ENCODE results near the gene CDX2. TPM values are rescaled to one million over a fixed set of nuclear protein-coding genes. Genes with fewer than 3 reads are reported as not detected.
"Not testable (repeated sequence)": the region's sequence is repeated elsewhere in the genome, so short reads cannot be mapped to it uniquely, and the experiment has no call there.

The CDX2 gene
- total and polyA plus RNA-seq, 8 donors = 2.8 to 6.9 (median 4.8) TPM

DNA sequence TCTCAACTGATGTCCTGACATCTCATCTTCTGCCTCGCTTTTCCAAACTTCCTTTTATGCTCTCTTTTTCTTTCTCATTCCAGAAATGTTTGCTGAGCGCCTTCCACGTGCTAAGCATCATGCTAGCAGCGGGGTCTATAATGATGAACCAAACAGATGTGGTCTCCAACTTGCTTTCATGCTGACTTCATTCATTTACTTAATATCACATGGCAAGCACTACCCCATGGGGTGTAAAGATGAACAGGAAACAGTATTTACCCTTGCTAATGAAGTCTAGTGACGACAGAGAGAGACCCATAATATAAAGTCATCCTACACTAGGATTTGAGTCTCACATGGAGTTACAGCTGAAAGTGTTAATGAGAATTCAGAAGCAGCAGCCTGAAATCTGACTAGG lies 40.9 kb upstream of the CDX2 start:
- no peaks in the 10 kb centered on the region for H3K27me3 ChIP-seq
- ATAC-seq (no peak), FAIRE-seq (no peak)

DNA sequence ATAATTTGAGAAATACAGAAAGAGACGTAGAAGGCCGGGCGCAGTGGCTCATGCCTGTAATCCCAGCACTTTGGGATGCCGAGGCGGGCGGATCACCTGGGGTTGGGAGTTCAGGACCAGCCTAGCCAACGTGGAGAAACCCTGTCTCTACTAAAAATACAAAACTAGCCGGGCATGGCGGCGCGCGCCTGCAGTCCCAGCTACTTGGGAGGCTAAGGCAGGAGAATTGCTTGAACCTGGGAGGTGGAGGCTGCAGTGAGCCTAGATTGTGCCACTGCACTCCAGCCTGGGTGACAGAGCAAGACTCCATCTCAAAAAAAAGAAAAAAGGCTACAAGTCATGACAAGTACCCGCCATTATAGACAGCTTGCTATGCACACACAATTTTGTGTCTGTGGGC lies 35.9 kb upstream of the CDX2 start:
- ATAC-seq; H3K4me3 ChIP-seq; H3K9me3 ChIP-seq; H3K27me3 ChIP-seq; DNase-seq; H3K4me1 ChIP-seq; FAIRE-seq; intact Hi-C loops (cut with DNase I); H3K27ac ChIP-seq; H3K36me3 ChIP-seq: not testable (repeated sequence)
- WGBS, 2 donors = 93 to 94% methylated on average over 13 of the region's 13 CpGs

More for the DNA sequence above, 40.9 kb upstream of the CDX2 start:
- 70 to 75% methylated on average over 5 of the region's 5 CpGs for WGBS, 2 donors
- Histone ChIP-seq H3K4me3 (no peak overlapping the region), H3K4me1 (no peaks in the 10 kb centered on the region), H3K9me3 (no peaks in the 10 kb centered on the region), H3K36me3 (no peaks in the 10 kb centered on the region), H3K27ac (no peak overlapping the region)
- TF ChIP-seq, protein P1, sequence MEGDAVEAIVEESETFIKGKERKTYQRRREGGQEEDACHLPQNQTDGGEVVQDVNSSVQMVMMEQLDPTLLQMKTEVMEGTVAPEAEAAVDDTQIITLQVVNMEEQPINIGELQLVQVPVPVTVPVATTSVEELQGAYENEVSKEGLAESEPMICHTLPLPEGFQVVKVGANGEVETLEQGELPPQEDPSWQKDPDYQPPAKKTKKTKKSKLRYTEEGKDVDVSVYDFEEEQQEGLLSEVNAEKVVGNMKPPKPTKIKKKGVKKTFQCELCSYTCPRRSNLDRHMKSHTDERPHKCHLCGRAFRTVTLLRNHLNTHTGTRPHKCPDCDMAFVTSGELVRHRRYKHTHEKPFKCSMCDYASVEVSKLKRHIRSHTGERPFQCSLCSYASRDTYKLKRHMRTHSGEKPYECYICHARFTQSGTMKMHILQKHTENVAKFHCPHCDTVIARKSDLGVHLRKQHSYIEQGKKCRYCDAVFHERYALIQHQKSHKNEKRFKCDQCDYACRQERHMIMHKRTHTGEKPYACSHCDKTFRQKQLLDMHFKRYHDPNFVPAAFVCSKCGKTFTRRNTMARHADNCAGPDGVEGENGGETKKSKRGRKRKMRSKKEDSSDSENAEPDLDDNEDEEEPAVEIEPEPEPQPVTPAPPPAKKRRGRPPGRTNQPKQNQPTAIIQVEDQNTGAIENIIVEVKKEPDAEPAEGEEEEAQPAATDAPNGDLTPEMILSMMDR (IDR thresholded peaks at IDR 0.05) = no peak
- intact Hi-C loops (cut with DNase I) = no loop called here
- no peak for DNase-seq

DNA sequence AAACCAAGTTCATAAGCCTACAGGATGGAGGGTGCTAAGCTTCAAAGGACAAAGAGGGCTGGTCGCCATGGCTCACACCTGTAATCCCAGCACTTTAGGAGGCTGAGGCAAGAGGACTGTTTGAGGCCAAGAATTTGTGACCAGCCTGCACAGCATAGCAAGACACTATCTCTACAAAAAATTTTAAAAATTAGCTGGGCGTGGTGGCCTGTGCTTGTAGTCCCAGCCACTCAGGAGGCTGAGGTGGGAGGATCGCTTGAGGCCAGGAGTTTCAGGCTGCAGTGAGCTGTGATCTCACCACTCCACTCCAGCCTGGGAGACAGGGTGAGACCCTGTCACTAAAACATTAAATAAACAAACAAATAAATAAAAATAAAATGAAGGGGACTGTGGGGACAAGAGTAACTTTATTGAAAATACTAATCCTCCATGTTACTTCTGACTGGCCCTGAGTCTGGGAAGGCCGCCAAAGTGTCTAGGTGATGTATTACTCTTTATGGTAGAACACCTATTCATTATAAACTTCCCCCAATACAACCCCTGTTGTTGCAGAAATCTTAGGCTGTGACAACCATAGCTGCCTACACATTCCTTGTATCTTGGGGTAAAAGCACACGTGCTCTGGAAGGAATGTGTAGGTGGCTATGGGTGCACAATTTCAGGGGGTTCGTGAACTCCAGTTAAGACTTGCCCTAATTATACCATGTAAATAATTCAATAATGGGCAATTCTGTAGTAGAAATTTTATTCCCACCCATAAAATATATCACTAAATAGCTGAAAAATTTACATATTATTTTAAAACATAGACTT lies 34.0 kb upstream of the CDX2 start:
- H3K27me3 ChIP-seq = no peaks in the 10 kb centered on the region
- no peak overlapping the region for H3K4me3 ChIP-seq
- no peaks in the 10 kb centered on the region for H3K9me3 ChIP-seq
- TF ChIP-seq, protein P1 (IDR thresholded peaks at IDR 0.05) = no peak
- no peaks in the 10 kb centered on the region for H3K4me1 ChIP-seq
- ATAC-seq (no peak), DNase-seq (no peak), FAIRE-seq (no peak)
- intact Hi-C loops (cut with DNase I) = no loop called here
- no peak overlapping the region for H3K27ac ChIP-seq
- no peaks in the 10 kb centered on the region for H3K36me3 ChIP-seq
- WGBS, 2 donors = 75 to 82% methylated on average over 6 of the region's 6 CpGs

DNA sequence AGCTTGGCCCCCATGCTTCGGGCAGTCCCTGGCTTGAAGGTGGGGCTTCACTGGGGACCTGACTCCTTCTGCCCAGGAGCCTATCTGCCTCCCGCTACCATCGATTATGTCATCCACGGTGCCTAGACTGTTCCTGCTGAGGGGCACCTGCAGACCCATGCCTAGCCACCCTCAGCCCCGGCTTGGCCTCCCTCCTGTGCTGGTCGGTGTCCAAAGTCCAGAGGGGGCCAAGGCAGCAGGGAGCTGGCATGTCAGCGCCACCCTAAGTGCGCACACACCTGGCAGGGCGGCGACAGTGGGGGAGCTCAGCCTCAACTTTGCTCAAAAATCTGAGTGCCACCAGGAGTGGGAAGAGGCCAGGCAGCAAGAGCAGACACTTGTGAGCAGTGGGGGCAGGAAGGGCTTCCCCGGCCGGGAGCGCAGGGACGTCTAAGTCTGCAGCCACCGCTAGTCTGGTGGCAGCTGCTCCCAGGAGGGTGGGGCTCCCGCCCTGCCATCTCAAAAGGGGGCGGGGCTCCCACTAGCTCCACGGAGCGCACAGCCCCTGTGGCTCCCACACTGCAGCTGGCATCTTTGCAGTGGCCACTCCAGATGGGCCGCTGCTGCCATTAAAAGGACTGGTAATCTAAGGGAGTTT lies 32.8 kb upstream of the CDX2 start:
- Histone ChIP-seq H3K4me3 (no peak overlapping the region), H3K27me3 (no peaks in the 10 kb centered on the region), H3K27ac (no peak overlapping the region), H3K4me1 (no peaks in the 10 kb centered on the region), H3K36me3 (no peaks in the 10 kb centered on the region), H3K9me3 (no peaks in the 10 kb centered on the region)
- TF ChIP-seq, protein P1 (IDR thresholded peaks at IDR 0.05) = no peak
- WGBS, 2 donors = 84 to 91% methylated on average over 20 of the region's 20 CpGs
- DNase-seq = peak in 1 of 6 donors; percentile 59
- intact Hi-C loops (cut with DNase I) = no loop called here
- FAIRE-seq = no peak
- no peak for ATAC-seq

DNA sequence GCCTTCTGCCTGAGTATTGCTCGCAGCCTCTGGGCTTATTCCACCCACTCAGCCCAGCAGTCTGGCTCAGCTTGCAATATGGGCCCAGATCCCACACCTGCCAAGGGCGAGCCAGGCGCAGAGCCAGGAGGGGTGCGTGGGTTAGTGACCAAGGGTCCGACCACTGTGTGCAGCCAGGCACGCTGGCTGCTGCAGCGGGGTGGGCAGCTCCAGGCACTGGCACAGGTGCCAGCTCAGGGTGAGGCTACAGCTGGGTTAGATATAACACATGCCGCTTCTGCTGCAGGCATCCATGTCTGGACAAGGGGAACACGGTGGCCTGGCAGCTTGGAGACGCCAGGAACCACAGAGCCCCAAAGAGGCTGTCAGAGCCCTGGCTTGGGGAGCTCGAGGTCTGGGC lies 31.9 kb upstream of the CDX2 start:
- Histone ChIP-seq H3K36me3 (no peaks in the 10 kb centered on the region), H3K4me1 (no peaks in the 10 kb centered on the region), H3K9me3 (no peaks in the 10 kb centered on the region), H3K4me3 (no peak overlapping the region), H3K27me3 (no peaks in the 10 kb centered on the region), H3K27ac (no peak overlapping the region)
- TF ChIP-seq, protein P1 (IDR thresholded peaks at IDR 0.05) = no peak
- intact Hi-C loops (cut with DNase I) = no loop called here
- DNase-seq (peak in 1 of 6 donors; percentile 65), FAIRE-seq (no peak), ATAC-seq (no peak)
- WGBS, 2 donors = 88 to 93% methylated on average over 11 of the region's 11 CpGs

Data from pancreas (tissue), 10 donors.